ENCODE measurements around the gene KLHL40.

Gene KLHL40, protein sequence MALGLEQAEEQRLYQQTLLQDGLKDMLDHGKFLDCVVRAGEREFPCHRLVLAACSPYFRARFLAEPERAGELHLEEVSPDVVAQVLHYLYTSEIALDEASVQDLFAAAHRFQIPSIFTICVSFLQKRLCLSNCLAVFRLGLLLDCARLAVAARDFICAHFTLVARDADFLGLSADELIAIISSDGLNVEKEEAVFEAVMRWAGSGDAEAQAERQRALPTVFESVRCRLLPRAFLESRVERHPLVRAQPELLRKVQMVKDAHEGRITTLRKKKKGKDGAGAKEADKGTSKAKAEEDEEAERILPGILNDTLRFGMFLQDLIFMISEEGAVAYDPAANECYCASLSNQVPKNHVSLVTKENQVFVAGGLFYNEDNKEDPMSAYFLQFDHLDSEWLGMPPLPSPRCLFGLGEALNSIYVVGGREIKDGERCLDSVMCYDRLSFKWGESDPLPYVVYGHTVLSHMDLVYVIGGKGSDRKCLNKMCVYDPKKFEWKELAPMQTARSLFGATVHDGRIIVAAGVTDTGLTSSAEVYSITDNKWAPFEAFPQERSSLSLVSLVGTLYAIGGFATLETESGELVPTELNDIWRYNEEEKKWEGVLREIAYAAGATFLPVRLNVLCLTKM

DNA sequence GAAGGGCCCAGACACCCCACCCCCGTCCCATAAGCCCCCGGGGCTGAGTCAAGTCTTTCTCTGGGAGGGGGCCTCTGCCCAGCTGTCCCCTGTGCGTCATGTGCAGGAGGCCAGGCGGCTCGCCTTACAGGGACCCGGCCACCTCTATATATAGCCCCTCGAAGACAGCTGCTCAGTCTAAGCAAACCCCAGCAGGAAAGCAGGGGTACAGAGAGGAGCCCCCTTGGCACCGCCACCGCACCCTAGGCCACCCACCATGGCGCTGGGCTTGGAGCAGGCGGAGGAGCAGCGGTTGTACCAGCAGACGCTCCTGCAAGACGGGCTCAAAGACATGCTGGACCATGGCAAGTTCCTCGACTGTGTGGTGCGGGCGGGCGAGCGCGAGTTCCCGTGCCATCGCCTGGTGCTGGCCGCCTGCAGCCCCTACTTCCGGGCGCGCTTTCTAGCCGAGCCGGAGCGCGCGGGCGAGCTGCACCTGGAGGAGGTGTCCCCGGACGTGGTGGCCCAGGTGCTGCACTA is at the start of gene KLHL40:
TSS of gene KLHL40 (plus strand) at position 175 of the 519 bp plus-strand sequence. CDS start at position 257, 82 bp downstream.
- DNase-seq (ENCODE audit: low read depth), result no peak

DNA sequence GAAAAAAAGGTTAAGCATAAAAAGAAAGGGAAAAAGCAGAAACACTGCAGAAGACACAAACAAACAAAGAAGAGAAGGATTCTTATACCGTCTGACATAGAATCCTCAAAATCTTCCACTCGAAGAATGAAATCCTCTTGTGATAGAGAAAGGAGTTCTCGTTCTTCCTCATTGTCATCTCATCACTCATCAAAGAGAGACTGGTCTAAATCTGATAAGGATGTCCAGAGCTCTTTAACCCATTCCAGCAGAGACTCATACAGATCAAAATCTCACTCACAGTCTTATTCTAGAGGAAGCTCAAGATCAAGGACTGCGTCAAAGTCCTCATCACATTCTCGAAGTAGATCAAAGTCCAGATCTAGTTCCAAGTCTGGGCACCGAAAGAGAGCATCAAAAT is 48.3 kb upstream of the KLHL40 start:
- DNase-seq (ENCODE audit: low read depth), result no peak

DNA sequence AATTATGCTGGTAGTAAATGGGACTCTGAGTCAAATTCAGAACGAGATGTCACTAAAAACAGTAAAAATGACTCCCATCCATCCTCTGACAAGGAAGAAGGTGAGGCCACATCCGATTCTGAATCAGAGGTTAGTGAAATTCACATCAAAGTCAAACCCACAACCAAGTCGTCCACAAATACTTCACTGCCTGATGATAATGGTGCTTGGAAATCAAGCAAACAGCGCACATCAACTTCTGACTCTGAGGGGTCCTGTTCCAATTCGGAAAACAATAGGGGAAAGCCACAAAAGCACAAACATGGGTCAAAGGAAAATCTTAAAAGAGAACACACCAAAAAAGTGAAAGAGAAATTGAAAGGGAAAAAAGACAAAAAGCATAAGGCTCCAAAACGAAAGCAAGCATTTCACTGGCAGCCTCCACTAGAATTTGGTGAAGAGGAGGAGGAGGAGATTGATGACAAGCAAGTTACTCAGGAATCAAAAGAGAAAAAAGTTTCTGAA is 46.9 kb upstream of the KLHL40 start:
- no peak for DNase-seq (ENCODE audit: low read depth)

DNA sequence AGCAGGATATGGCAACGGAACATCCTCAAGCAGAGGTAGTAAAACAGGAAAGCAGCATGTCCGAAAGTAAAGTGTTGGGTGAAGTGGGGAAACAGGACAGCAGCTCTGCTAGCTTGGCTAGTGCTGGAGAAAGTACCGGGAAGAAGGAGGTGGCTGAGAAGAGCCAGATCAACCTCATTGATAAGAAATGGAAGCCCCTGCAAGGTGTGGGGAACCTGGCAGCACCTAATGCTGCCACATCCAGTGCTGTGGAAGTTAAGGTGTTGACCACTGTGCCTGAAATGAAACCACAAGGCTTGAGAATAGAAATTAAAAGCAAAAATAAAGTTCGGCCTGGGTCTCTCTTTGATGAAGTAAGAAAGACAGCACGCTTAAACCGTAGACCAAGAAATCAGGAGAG is 46.1 kb upstream of the KLHL40 start:
- no peak for DNase-seq (ENCODE audit: low read depth)

DNA sequence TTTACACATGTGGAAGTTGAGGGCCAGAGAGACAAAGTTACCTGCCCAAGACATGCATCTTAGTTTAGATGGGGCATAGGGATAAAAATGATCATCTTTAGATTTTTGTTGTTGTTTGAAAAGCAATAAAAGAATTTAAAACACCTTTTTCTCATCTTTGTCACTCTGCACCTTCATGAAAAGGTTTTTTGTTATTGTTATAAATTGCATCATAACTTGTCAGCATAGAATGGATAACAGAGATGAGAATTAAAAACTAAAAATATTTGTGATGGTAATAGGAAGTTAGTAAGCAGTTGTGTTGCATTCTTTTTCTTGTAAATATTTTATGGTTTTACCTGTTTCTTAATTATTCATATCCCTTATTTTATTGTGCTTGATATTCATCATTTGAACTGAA is 45.2 kb upstream of the KLHL40 start:
- no peak for DNase-seq (ENCODE audit: low read depth)

DNA sequence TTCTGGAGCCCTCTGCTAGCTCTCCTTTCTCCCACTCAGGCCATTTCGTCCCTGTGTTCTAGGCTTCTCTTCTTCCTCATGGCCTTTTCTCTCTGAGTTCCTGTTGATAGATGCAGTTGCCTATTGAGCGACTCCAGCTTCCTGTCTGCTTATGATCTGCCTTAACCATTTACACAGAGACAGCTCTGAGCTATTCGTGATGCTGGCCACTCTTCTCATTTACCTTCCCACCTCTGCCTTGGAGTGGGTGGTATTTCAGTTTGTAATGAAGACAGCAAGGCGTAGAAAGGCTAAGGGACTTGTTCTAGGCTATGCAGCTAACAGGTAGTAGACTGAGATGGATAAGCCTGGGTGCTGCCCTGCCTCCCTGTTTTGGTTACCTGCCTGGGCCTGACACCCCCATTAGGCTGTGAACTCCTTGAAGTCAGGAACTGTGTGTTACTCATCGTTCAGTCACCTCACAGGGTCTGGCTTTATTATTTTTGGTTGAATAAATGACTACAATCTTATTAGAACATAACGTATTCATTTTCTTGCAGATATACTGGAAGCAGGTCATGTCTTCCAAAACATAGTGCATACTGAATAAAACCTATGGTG is 44.5 kb upstream of the KLHL40 start:
- no peak for DNase-seq (ENCODE audit: low read depth)

DNA sequence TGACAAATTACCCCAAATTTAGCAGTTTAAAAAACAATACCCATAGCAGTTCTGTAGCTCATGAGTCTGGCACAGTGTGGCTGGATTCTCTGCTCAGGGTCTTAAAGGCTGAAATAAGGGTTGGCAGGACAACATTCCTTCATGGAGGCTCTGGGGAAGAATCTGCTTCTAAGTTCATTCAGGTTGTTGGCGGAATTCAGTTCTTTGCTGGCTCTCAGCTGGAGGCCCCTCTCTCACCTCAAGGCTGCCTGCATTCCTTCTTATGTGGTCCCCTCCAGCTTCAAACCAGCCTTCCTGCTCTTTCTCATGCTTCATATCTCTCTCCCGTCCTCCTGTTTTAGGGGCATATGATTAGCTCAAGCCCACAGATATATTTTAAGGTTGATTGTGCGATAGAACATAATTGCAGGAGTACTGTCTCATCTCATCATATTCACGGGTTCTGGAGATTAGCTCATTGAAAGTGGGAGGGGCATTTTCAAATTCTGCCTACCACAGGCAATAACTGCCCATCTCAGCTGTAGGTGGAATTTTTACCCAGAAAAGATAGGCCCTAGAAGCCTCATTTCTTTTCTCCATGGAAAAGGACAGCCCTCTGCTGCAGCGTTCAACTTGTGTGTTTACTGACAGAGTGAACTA is 37.4 kb upstream of the KLHL40 start:
- DNase-seq (ENCODE audit: low read depth), result no peak

DNA sequence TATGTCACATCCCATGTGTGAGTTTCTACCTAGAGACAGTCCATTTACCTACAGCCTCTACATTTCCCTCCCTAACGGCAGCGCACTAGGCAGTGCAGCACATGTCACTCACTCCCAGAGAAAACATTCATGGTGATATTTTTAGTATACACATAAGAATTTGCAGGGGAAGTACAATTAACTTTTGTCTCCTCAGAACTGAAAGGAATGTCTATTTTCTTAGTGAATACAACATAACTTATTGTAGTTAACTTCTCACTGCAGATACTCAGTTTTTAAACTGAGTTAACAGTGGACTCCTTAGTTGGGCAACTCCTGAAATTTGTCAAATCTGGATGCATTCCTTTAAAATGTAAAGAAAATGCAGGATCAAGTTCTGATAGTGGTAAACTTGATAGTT is 36.3 kb upstream of the KLHL40 start:
- no peak for DNase-seq (ENCODE audit: low read depth)

DNA sequence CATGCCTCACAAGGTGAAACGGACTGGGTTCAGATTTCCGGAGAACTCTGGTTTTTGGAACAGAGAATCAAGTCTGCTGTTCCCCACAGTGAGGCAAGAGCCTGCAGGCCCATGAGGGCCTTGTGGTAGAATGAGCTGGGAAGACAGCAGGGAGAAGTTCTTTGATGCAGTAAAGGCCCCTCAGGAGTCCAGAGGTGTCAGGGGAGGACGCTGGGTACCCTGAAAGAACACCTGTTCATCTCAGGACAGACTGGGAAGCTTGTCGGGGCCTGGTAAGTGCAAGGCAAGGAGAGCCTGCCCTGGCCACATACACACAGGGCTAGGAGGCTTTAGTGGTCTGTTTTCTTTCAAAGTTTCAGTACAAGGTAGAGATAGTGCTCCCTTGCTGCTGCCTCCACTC is 35.6 kb upstream of the KLHL40 start:
- no peak for DNase-seq (ENCODE audit: low read depth)

DNA sequence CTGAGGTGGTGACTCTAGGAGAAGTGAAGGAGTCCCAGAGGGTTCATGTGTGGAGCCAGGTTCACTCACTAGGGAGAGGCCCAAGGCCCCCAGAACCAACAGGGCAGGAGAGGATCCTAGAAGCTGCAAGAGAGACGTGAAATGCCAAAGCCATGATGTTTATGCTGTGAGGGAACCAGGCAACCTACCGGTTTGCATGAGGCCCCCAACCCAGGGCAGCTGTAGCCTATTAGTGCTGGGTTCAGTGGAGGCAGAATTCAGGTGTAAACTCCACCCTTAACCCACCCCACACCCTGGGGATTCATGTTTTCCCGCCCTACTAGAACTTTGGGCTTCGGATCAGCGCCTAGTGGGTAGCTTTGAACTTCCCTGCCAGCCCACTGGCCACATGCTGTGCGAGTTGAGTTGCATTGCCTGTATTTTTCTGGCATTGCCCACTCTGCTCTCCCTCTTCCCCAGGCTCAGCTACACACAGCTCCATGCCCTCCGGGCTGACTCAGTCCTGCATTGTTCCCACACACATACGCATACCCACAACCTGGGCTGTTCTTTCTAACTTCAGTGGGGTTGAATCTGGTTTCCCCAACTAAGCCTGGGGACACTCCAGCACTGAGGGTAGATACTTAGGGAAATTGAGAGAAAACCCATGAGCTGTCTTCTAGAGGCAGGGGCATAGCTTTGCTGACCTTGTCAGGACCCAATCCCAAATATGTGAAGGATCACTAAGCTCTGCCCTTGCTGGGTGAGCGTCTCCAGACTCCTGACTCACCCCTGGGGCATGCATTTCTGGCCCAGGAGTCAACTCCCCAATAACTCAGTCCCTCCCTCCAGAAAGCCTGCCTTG is 33.9 kb upstream of the KLHL40 start:
- DNase-seq (ENCODE audit: low read depth), result no peak

DNA sequence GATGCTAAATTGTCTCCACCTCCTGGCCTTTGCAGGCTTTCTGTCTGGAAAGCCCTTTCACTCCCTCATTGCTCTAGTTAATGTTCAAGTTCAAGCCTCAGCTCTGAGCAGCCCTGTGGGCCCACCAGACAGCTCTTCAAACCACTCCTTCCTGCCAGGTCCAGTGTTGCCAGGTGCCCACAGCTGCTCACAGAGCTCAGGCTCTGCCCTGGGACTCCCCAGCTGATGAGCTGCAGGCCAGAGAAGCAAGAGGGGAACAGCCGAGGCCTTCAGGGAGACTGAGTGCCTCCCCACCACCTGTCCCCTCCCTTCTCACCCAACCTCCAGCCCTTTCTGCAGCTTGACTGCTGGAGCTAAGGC is 33.1 kb upstream of the KLHL40 start:
- no peak for DNase-seq (ENCODE audit: low read depth)

DNA sequence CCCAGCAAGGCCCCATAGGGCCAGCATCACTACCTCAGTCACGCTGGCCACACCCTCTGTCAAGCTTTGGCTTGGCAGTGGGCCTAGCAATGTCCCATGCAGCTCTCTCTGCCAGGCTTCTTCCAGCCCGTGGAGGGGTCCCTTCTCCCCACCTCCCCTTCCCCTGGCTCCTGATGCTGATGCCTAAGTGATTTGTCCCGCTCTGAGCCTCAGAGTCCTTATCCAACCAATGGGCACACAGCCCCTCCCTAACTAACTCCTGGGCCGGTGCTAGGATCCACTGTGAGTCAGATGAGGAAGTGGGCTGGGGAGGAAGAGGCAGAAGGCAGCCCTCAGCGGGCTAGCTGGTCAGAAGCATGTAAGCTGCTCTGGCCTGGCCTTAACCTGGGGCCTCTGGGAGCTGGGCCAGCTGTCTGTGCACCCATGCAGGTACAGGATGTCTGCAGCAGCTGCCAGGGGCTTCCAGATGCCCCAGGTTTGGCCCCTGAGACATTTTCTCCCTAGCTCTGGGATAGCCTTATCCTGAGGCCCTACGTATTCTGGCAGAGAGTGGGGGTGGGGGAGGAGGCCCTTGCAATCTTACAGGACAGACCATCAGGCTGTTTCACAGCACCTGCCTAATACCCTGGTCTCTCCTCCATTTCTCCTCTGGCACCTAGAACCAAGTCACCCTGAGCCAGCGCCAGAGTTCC is 32.6 kb upstream of the KLHL40 start:
- no peak for DNase-seq (ENCODE audit: low read depth)

DNA sequence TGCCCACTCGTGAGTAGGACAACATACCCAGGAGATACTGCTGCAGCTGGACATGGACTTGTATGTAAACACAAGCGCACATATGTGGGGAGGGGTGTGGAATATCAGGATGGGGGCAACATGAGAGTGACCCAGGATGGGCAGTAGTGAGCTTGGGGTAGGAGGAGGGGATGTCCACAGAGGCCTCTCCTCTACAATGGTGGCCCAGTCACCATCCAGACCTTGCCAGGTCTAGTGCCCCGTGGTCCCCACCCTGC is 32.1 kb upstream of the KLHL40 start:
- no peak for DNase-seq (ENCODE audit: low read depth)

DNA sequence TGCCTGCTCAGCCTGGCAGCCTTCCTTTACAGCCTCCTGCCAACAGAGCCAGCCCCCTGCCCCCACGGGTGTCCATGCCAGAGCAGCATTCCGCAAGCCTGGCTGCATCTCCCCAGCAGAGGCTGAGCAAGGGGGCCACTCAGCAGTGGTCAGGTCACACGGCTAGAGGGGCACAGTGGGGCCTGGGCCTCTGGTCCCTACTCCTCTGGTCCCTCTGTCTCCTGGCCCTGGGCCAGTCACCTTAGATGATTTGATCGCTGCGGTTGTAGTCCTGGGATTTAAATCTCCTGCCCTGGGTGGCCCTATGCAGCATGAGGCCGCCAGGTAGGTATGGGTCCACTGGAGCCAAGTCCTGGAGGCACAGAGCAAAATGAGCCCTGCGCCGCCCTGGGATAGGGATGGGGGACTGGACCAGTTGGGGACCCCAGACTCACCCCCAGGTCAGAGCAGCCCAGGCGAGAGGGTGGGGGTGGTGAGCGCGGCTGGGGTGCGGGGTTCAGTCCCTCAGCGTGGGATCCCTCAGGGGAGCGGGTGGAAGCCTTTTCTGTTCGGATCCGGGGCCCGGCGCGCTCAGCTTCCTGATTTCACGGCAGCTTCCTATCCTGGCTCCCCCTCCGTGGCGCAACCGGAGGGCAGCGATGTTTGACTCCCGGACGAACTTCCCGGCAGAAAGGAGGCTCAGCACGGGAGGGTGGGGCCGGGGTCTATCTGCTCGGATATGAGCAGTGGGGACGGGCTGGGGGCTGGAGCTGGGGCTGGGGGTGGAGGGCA is 31.6 kb upstream of the KLHL40 start, which contains the start of gene ZBTB47:
TSS of gene ZBTB47 (plus strand) at position 138 of the 771 bp plus-strand sequence. CDS start 4,659 bp downstream, outside the sequence.
- DNase-seq (ENCODE audit: low read depth), result no peak

DNA sequence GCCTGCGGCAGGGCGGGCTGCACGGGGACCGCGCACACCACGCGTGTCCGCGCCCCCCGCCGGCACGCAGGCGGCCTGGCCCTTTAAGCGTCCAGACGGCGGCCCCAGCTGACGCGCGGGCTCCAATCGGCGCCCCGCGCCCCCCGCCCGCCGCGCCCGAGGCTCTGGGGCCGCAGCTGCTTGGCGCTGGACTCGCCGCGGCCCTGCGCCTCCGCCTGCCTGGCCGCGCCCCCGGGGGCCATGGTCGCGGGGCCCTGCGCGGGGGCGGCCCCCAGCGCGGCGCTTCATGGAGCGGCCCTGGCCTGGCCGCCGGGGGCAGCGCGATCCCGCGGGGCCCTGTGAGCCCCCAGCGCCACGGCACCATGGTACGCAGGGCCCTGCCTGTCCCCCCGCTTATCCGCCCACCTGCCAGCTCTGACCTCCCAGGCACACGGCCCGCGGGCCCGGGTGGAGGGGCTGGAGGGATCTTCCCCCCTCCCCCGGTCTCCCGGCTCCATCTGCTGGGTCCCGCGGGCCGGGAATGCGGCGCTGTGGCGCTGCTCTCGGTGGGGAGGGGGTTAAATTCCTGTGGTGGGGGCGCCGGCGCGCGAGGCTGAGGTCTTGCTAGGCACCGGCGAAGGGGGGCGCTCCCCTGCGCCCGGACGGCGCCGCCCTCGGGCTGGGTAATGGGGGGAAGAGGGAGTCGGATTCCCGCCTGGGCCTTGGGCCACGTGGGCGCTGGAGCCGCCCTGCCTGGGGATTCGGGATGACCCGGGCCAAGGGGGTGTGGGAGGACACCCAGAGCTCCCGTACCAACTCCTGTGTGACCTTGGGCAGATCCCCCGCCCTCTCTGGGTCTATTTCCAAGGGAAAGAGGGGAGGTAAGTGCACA is 30.8 kb upstream of the KLHL40 start:
- no peak for DNase-seq (ENCODE audit: low read depth)

DNA sequence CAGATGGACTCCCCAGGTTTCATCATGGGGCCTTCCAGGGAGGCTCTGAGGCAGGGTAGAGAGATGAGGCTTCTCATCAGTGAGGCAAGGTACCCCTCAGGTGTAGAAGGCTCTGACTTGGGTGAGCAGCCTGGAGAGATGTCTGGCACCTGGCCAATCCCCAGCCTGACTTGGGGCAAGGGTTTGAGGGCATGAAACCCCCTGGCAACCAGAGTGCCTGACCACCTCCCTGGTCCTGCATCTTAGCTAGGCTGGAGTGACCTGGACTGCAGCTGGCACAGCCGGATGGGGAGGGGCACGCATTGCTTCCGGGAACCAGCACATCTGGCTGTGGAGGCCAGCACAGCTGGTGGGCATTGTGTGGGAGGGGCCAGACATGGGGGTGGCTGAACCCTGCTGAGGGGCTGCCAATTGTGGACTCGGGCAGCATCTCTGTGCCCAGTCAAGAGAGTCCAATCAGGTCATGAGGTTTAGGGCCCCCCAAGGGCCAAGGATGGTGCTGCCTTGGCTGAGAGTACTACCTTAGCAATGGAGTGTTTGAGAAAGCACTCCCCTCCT is 29.9 kb upstream of the KLHL40 start:
- DNase-seq (ENCODE audit: low read depth), result no peak

DNA sequence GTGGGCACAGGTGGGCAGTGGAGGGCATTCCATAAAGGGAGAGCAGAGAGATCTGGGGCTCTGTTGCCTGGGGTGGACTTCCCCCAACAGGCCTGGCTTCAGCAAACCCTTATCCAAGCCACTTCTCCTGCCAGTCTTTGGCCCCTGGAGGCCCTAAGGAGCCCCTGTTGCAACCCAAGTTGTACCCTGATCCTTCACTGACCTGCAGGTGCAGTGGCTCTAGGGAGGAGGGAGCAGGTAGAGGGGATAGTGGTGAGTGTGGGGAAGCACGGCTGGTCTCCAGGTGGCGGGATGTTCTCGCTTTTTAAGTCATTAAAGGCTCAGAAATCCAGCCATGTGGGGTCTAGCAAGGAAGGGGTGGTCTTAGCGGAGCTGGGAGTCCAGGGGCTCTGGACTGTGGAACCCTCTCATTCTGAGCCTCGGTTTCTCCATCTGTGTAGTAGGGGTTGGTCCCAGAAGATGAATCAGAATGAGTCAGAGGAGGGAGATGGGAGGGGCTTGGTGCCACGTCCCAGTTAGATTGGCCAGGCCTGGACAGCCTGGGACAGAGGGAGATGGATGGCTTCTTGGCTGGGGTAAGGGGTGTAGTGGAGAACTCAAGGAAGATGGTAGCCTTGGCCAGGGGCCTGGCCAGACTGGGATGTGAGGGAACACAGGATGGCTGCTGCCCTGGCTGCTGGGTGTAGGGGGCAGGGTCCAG is 29.2 kb upstream of the KLHL40 start:
- no peak for DNase-seq (ENCODE audit: low read depth)
